Regular cardiac myocyte (primary cell): ENCODE measurements around the gene TMEM232. TPM values are rescaled to one million over a fixed set of nuclear protein-coding genes. Genes with fewer than 3 reads are reported as not detected.

Source experiments
- total RNA-seq: library from RNA; depleted of rRNA; stranded (reverse); fragments of >200 nt; gene quantifications from 2 replicates; pipeline ENCODE4 v1.2.3, GENCODE V29; 2014

TMEM232 gene
- 1.3 and 4.8 TPM in 2 replicates for total RNA-seq

DNA sequence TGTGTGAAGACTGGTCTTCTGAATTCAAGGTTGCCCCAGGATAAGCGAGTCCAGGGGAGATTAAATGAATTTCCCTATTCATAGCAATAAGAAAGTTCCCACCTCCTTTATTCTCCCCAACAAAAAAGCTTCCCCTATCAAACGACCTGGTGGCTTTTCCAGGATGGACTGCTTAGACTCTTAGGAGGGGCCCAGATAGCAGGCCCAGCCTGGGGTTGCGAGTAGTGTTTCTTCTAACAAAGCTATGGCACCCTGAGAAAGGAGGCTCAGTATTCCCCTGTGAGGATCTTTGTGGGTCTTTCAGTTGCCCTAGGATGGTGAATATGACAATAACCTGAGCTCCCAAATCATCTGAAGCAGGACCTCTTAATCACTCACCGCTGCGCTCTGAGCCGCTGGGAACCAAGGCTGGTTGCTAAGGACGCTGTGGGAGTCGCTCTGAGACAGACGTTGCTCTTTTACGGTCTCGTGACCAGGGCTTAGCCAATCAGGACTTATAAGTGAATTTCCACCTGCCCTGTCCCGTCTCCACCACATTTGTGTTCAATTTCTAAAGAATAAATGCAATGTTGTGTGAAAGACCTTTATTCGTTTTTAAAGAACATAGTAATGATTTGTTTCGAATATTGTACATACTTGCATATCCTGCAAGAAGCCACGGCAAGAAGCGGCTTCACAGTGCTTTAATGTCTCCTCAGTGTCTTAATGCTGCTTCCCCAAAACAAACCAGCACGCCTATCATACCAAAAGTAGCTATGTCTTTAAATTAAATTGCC lies at the start of gene TMEM232:
TSS of gene TMEM232 (minus strand) at position 423 of the 776 bp plus-strand sequence. CDS start 59,319 bp downstream, outside the sequence.

DNA sequence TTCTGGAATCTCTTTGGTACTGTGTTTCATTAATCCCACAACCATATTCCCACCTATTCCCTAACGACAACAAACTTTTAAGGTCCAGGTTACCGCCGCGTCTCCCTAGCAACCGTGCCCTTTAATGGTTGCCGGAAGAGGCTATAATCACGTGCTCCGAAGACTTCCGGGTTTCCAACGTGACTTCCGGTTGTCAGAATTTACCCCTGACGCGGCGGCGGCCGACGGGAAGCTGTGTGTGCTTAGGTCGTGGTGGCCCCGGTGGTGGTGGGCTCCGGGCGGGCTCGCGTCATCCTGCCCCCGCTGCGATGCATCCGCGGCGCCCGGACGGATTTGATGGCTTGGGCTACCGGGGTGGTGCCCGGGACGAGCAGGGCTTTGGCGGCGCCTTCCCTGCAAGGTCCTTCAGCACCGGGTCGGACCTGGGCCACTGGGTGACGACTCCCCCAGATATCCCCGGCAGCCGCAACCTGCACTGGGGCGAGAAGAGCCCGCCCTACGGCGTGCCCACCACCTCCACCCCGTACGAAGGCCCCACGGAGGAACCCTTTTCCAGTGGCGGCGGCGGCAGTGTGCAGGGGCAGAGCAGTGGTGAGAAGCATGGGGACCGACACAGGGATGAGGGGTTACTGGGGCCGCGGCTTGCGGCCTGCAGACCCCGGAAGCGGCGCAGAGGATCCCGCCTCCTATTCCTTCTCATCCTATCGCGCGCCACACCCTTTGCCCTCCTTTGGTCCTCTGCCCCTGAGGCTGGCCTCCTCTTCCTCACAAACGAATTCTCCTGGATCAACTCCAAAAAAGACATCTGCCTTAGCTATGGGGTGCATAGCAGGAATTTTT lies 12.6 kb upstream of the TMEM232 start, which contains the start of gene SLC25A46:
TSS of gene SLC25A46 (plus strand) at position 196 of the 840 bp plus-strand sequence. CDS start at position 309, 113 bp downstream.

Other genes starting within 250 kb of the TMEM232 start
- 107 and 116 TPM in 2 replicates for gene SLC25A46, start 12.3 kb upstream of the TMEM232 start, total RNA-seq